PC-3 (cell line): ENCODE results near the gene FRMPD2.

ENCODE experiments used
- CTCF ChIP-seq: fragments of 300-600 bp; sonication (generic); conservative IDR thresholded peaks from 2 replicates; pipeline ENCODE4 v1.5.1; 2017; ENCODE audit warnings: antibody characterized with exemption, low read depth, mild to moderate bottlenecking, low read length
- EZH2 ChIP-seq: fragments of 300-600 bp; sonication (generic); IDR thresholded peaks from one replicate; pipeline ENCODE4 v1.6.1; 2017; ENCODE audit warnings: antibody characterized with exemption, mild to moderate bottlenecking, low read length; ENCODE audit not compliant: unreplicated experiment
- EZH2phosphoT487 ChIP-seq: fragments of 300-600 bp; sonication (generic); IDR thresholded peaks from 2 replicates; pipeline ENCODE4 v1.6.1; 2018; ENCODE audit warnings: mild to moderate bottlenecking, antibody characterized with exemption, low read length, borderline replicate concordance

- TF ChIP-seq CTCF, result no peak
- TF ChIP-seq EZH2, result no peak
- TF ChIP-seq EZH2phosphoT487, result no peak
Observed at GRCh38 chr10:48249763-48250351, 24.6 kb downstream of the FRMPD2 start.
